MM.1S (cell line): ENCODE data around the gene KCND2.

Experiments used
- CTCF ChIP-seq: fragments of 300-600 bp; sonication (generic); IDR thresholded peaks from 2 replicates; pipeline ENCODE4 v1.5.1; 2016; ENCODE audit warnings: antibody characterized with exemption, low read length, mixed read lengths
- EZH2 ChIP-seq: fragments of 300-600 bp; sonication (generic); optimal IDR thresholded peaks from 2 replicates; pipeline ENCODE3; 2017; ENCODE audit warnings: low read depth, mild to moderate bottlenecking, antibody characterized with exemption, low read length, mixed read lengths

GRCh38 chr7:120227255-120227654, 45.7 kb upstream of the KCND2 start:
- TF ChIP-seq CTCF (no peak), EZH2 (no peak)
